Sigmoid colon (tissue), 7 donors: ENCODE results near the gene CSDE1. TPM values are rescaled to one million over a fixed set of nuclear protein-coding genes. Genes with fewer than 3 reads are reported as not detected.

Experiments
- DNase-seq: peaks from one replicate; pipeline ENCODE4 v3.0.0-alpha.2; 2019
- H3K27ac ChIP-seq, 4 donors: fragments of 200-600 bp; sonication (generic); one replicate each; pipeline ENCODE4 v1.5.1; 2016 to 2019; ENCODE audit warnings: mild to moderate bottlenecking in 1 of 4
- H3K27me3 ChIP-seq, 3 donors: fragments of 200-600 bp; sonication (generic); one replicate each; pipeline ENCODE4 v1.5.1; 2019; ENCODE audit warnings: mild to moderate bottlenecking in 1 of 3
- H3K36me3 ChIP-seq, 4 donors: fragments of 200-600 bp; sonication (generic); one replicate each; pipeline ENCODE4 v1.5.1; 2016 to 2019
- H3K4me1 ChIP-seq, 4 donors: fragments of 200-600 bp; sonication (generic); one replicate each; pipeline ENCODE4 v1.5.1; 2017 to 2019
- H3K4me3 ChIP-seq, 4 donors: fragments of 200-600 bp; sonication (generic); one replicate each; pipeline ENCODE4 v1.5.1; 2017 to 2019; ENCODE audit warnings: mild to moderate bottlenecking in 2 of 4, moderate library complexity in 1 of 4
- H3K9me3 ChIP-seq, 4 donors: fragments of 200-600 bp in 3 of 4; sonication (generic) in 3 of 4; one replicate each; pipeline versions ENCODE4 v1.5.1 to v1.6.1; 2013 to 2019
- EP300 ChIP-seq, 4 donors: sonication (generic); formaldehyde crosslinking; IDR thresholded peaks; one replicate each; pipeline ENCODE4 v1.6.1; 2017; ENCODE audit warnings: antibody characterized with exemption in 4 of 4
- POLR2A ChIP-seq, 2 donors: fragments of 450-650 bp; IDR thresholded peaks; one replicate each; pipeline ENCODE4 v1.6.1; 2016; ENCODE audit warnings: antibody characterized with exemption in 2 of 2, mild to moderate bottlenecking in 2 of 2, moderate library complexity in 2 of 2
- POLR2AphosphoS5 ChIP-seq, 4 donors: sonication (generic); formaldehyde crosslinking; IDR thresholded peaks; one replicate each; pipeline ENCODE4 v1.6.1; 2017; ENCODE audit warnings: antibody characterized with exemption in 4 of 4
- WGBS, 2 donors: extraction: QIAGEN DNeasy Blood & Tissue Kit; methylation state at CpG; one replicate each; pipeline ENCODE4 v1.1.7; 2013; 5-methylcytosine and 5-hydroxymethylcytosine counted together
- intact Hi-C: fragments of 100-400 bp; cut with DNase I; formaldehyde crosslinking; loops from one replicate; pipeline ENCODE4 v1.15.1; 2023
- polyA plus RNA-seq, 3 donors: library from polyadenylated mRNA; stranded (reverse); fragments of 200-250 nt; gene quantifications; one replicate each; pipeline ENCODE4 v1.2.3, GENCODE V29; 2013
- total RNA-seq, 4 donors: library from RNA; depleted of rRNA; stranded (reverse); fragments of >200 nt; gene quantifications; one replicate each; pipeline ENCODE4 v1.1.0, GENCODE V29; 2016
- TF ChIP-seq, protein P1 (sequence below), 4 experiments: fragments of 450-650 bp in 3 of 4; fragments of 200-600 bp in 1 of 4; IDR thresholded peaks; one replicate each; pipeline ENCODE4 v1.5.1; 2016 to 2019; ENCODE audit warnings: antibody characterized with exemption in 4 of 4, mild to moderate bottlenecking in 3 of 4, moderate library complexity in 2 of 4
- donor health status: healthy with polysubstance abuse.
- donor health status: Bipolar disorder and iron deficiency.
- donor health status: healthy.

The CSDE1 gene
- total and polyA plus RNA-seq, 7 donors: 167 to 2,762 (median 1,738) TPM

DNA sequence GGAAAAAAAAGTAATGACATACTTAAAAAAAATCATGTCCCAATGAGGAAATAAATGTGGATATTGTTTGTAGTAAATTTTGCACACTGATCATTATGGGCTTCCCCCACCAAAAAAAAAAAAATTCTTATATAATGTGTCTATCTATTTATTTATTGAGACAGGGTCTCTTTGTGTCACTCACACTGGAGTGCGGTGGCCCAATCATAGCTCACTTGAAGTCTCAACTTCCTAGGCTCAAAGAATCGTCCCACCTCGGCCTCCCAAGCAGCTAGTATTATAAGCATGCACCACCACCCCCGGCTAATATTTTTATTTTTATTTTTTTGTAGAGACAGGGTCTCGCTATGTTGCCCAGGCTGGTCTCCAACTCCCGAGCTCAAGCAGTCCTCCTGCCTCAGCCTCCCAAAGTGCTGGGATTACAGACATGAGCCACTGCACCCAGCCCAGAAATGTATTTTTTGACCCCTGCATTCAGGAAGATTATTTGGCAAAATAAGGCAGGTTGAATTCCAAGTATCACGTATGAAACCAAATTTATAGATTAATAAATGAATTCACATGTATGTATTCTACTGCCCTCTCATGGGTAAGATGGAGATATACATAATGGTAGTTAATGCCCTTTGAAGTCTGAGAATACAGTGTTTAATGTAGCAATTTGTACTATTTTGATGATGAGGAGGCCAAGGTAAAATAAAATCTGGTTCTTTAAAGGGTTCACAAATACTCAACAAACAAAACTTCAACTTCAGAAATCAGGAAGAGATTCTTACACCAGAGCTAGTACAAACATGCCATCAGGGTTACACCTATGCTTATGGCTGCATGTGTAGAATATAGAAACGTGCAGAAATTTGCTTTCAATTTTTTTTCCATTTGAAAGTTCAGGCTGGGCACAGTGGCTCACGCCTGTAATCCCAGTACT, 86.5 kb downstream of the CSDE1 start:
- Histone ChIP-seq H3K4me3 (no peak overlapping the region), H3K9me3 (no peaks in the 10 kb centered on the region), H3K36me3 (no peaks in the 10 kb centered on the region), H3K27ac (no peak overlapping the region), H3K4me1 (peaks cover 0 to 16% (median 7%) of the 10 kb centered on the region in 4 donors), H3K27me3 (no peaks in the 10 kb centered on the region)
- no peak for TF ChIP-seq POLR2A (IDR thresholded peaks at IDR 0.05)
- no peak for TF ChIP-seq EP300 (IDR thresholded peaks at IDR 0.05)
- no peak for TF ChIP-seq POLR2AphosphoS5 (IDR thresholded peaks at IDR 0.05)
- TF ChIP-seq, protein P1, sequence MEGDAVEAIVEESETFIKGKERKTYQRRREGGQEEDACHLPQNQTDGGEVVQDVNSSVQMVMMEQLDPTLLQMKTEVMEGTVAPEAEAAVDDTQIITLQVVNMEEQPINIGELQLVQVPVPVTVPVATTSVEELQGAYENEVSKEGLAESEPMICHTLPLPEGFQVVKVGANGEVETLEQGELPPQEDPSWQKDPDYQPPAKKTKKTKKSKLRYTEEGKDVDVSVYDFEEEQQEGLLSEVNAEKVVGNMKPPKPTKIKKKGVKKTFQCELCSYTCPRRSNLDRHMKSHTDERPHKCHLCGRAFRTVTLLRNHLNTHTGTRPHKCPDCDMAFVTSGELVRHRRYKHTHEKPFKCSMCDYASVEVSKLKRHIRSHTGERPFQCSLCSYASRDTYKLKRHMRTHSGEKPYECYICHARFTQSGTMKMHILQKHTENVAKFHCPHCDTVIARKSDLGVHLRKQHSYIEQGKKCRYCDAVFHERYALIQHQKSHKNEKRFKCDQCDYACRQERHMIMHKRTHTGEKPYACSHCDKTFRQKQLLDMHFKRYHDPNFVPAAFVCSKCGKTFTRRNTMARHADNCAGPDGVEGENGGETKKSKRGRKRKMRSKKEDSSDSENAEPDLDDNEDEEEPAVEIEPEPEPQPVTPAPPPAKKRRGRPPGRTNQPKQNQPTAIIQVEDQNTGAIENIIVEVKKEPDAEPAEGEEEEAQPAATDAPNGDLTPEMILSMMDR (IDR thresholded peaks at IDR 0.05): no peak
- WGBS, 2 donors: 51 to 65% methylated on average over 9 of the region's 9 CpGs
- no peak for DNase-seq
- intact Hi-C loops: loop anchor here (2.0 kb wide), 1 partner anchor 90 kb away; the partner anchor contains the start of gene BCAS2

- no peaks in the 10 kb centered on the region for H3K36me3 ChIP-seq
- intact Hi-C loops: loop anchor here (1.0 to 2.0 kb wide), 2 partner anchors 46 to 90 kb away; partner anchors contain the start of genes BCAS2 and NRAS
- peak overlapping the region; percentile 66 to 79 (median 77) for H3K27ac ChIP-seq
- peak overlapping the region; percentile 63 to 88 (median 78) for H3K4me3 ChIP-seq
- peak; percentile 95 for DNase-seq
- no peak for TF ChIP-seq EP300 (IDR thresholded peaks at IDR 0.05)
- TF ChIP-seq, protein P1 (IDR thresholded peaks at IDR 0.05): peak in 2 of 4 experiments; percentile 14 to 22
- TF ChIP-seq POLR2A (IDR thresholded peaks at IDR 0.05): no peak
- peak in 3 of 4 donors; percentile 36 to 87 (median 59) for TF ChIP-seq POLR2AphosphoS5 (IDR thresholded peaks at IDR 0.05)
- no peaks in the 10 kb centered on the region for H3K27me3 ChIP-seq
- peaks cover 0 to 16% (median 7%) of the 10 kb centered on the region in 4 donors for H3K4me1 ChIP-seq
- H3K9me3 ChIP-seq: no peaks in the 10 kb centered on the region
- 1 to 3% methylated on average over 45 of the region's 45 CpGs for WGBS, 2 donors
These were observed 87.4 kb downstream of the CSDE1 start for GRCh38 chr1:114670083-114671010.

DNA sequence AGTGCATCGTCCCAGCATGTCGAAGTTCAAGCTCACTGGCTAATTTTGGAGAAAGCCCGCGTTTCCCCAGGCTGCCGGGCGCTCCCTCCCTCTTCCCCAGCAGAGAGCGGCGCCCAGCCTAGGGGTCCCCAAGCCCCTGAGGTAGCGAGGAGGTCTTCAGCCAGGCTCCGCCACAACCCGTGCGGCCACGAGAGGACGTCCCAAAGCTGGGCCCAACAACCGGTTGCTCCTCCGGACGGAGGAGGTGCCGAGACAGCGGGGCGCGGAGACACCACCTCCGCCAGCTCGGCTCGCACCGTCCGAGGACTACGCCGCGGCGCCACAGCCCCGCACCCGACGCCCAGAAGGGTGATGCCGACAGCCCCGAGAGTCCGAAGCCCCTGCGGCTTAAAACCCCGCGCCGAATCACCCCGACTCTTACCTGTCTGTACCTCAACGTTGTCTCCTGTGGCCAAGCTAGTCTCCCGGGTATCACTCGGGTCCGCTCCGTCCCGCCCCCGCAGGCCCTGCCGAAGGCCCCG, 88.2 kb downstream of the CSDE1 start, which contains the start of gene DENND2C:
Gene DENND2C (minus strand): TSS at position 488 of the 521 bp plus-strand sequence. CDS start 44,065 bp downstream, outside the sequence.
- Histone ChIP-seq H3K4me1 (peaks cover 0 to 16% (median 7%) of the 10 kb centered on the region in 4 donors), H3K9me3 (no peaks in the 10 kb centered on the region), H3K4me3 (peak within 1 kb of the TSS; percentile 63 to 88 (median 78)), H3K36me3 (no peaks in the 10 kb centered on the region), H3K27ac (peak within 1 kb of the TSS; percentile 66 to 79 (median 77)), H3K27me3 (no peaks in the 10 kb centered on the region)
- intact Hi-C loops: loop anchor here (1.0 to 2.0 kb wide), 2 partner anchors 47 to 89 kb away; partner anchors contain the start of genes BCAS2 and NRAS
- no peak for TF ChIP-seq POLR2A (IDR thresholded peaks at IDR 0.05)
- TF ChIP-seq, protein P1 (IDR thresholded peaks at IDR 0.05): no peak
- no peak for TF ChIP-seq EP300 (IDR thresholded peaks at IDR 0.05)
- peak in 1 of 4 donors; percentile 46 for TF ChIP-seq POLR2AphosphoS5 (IDR thresholded peaks at IDR 0.05)
- no peak for DNase-seq
- 1% methylated on average over 50 of the region's 50 CpGs for WGBS, 2 donors
